ENCODE results near the gene FAM124B. TPM values are rescaled to one million over a fixed set of nuclear protein-coding genes. Genes with fewer than 3 reads are reported as not detected.

FAM124B gene
- polyA plus RNA-seq, 3 donors: 1.8 to 2.1 (median 2.0) TPM

- Histone ChIP-seq H2AFZ (ENCODE audit: insufficient read depth, low read depth, low read length, poor library complexity, severe bottlenecking) (no peak overlapping the region), H3K9ac (ENCODE audit: insufficient read depth, low read length, poor library complexity, severe bottlenecking) (no peak overlapping the region), H3K27ac (ENCODE audit: low read depth in 1 of 2, low read length in 2 of 2) (no peak overlapping the region), H3K27me3 (ENCODE audit: control insufficient read depth in 2 of 2, insufficient read depth in 2 of 2, low read length in 2 of 2) (no peaks in the 10 kb centered on the region), H3K36me3 (replicated peaks in 1 of 2; ENCODE audit: control insufficient read depth in 1 of 2, insufficient read depth in 2 of 2, low read length in 2 of 2) (no peaks in the 10 kb centered on the region), H3K4me1 (ENCODE audit: control insufficient read depth in 1 of 2, insufficient read depth in 2 of 2, low read length in 2 of 2) (peaks cover 14 to 17% of the 10 kb centered on the region in 2 donors), H4K20me1 (ENCODE audit: insufficient read depth, low read length) (no peaks in the 10 kb centered on the region), H3K9me3 (replicated peaks in 1 of 2; ENCODE audit: control insufficient read depth in 1 of 2, insufficient read depth in 1 of 2, low read length in 2 of 2) (no peaks in the 10 kb centered on the region), H3K79me2 (ENCODE audit: insufficient read depth, low read length) (no peaks in the 10 kb centered on the region), H3K4me3 (replicated peaks in 1 of 3; ENCODE audit: low read depth in 2 of 3, low read length in 3 of 3) (no peak overlapping the region), H3K4me2 (replicated peaks; ENCODE audit: extremely low read depth, low read length, poor library complexity, severe bottlenecking) (no peak overlapping the region)
- H3K9me3 Mint-ChIP-seq: peaks cover 0 to 3% (median 0%) of the 10 kb centered on the region in 7 donors
- H3K4me1 Mint-ChIP-seq: peaks cover 28% of the 10 kb centered on the region
- peaks cover 7 to 25% (median 11%) of the 10 kb centered on the region in 3 donors for H3K27me3 Mint-ChIP-seq (ENCODE audit: low read depth in 3 of 3)
- H3K36me3 Mint-ChIP-seq: no peaks in the 10 kb centered on the region
- H3K4me3 Mint-ChIP-seq: no peak overlapping the region
- no peak for DNase-seq
- H3K27ac Mint-ChIP-seq: no peak overlapping the region
- TF ChIP-seq, protein P1, sequence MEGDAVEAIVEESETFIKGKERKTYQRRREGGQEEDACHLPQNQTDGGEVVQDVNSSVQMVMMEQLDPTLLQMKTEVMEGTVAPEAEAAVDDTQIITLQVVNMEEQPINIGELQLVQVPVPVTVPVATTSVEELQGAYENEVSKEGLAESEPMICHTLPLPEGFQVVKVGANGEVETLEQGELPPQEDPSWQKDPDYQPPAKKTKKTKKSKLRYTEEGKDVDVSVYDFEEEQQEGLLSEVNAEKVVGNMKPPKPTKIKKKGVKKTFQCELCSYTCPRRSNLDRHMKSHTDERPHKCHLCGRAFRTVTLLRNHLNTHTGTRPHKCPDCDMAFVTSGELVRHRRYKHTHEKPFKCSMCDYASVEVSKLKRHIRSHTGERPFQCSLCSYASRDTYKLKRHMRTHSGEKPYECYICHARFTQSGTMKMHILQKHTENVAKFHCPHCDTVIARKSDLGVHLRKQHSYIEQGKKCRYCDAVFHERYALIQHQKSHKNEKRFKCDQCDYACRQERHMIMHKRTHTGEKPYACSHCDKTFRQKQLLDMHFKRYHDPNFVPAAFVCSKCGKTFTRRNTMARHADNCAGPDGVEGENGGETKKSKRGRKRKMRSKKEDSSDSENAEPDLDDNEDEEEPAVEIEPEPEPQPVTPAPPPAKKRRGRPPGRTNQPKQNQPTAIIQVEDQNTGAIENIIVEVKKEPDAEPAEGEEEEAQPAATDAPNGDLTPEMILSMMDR (IDR thresholded peaks at IDR 0.05): no peak
- WGBS (ENCODE audit: insufficient coverage): 96% methylated on average over 4 of the region's 4 CpGs
- intact Hi-C loops (cut with micrococcal nuclease): loop anchor here in 1 of 2 donors (5.0 kb wide), 2 partner anchors 37 to 77 kb away; no protein-coding TSS in a partner anchor
Measured at GRCh38 chr2:224444783-224445182, 42.9 kb upstream of the FAM124B start.

- Mint-ChIP-seq H3K9me3 (peaks cover 0 to 3% (median 0%) of the 10 kb centered on the region in 7 donors), H3K4me3 (no peak overlapping the region), H3K27me3 (ENCODE audit: low read depth in 3 of 3) (peaks cover 7 to 25% (median 11%) of the 10 kb centered on the region in 3 donors), H3K27ac (no peak overlapping the region), H3K4me1 (peaks cover 28% of the 10 kb centered on the region), H3K36me3 (no peaks in the 10 kb centered on the region)
- no peak overlapping the region for H3K27ac ChIP-seq (ENCODE audit: low read depth in 1 of 2, low read length in 2 of 2)
- H3K9ac ChIP-seq (ENCODE audit: insufficient read depth, low read length, poor library complexity, severe bottlenecking): no peak overlapping the region
- H3K36me3 ChIP-seq (replicated peaks in 1 of 2; ENCODE audit: control insufficient read depth in 1 of 2, insufficient read depth in 2 of 2, low read length in 2 of 2): no peaks in the 10 kb centered on the region
- intact Hi-C loops (cut with micrococcal nuclease): loop anchor here in 1 of 2 donors (5.0 kb wide), 2 partner anchors 37 to 77 kb away; no protein-coding TSS in a partner anchor
- peaks cover 14 to 17% of the 10 kb centered on the region in 2 donors for H3K4me1 ChIP-seq (ENCODE audit: control insufficient read depth in 1 of 2, insufficient read depth in 2 of 2, low read length in 2 of 2)
- no peak overlapping the region for H3K4me2 ChIP-seq (replicated peaks; ENCODE audit: extremely low read depth, low read length, poor library complexity, severe bottlenecking)
- no peaks in the 10 kb centered on the region for H3K27me3 ChIP-seq (ENCODE audit: control insufficient read depth in 2 of 2, insufficient read depth in 2 of 2, low read length in 2 of 2)
- H3K9me3 ChIP-seq (replicated peaks in 1 of 2; ENCODE audit: control insufficient read depth in 1 of 2, insufficient read depth in 1 of 2, low read length in 2 of 2): no peaks in the 10 kb centered on the region
- TF ChIP-seq, protein P1 (IDR thresholded peaks at IDR 0.05): no peak
- no peak overlapping the region for H3K4me3 ChIP-seq (replicated peaks in 1 of 3; ENCODE audit: low read depth in 2 of 3, low read length in 3 of 3)
- 60% methylated on average over 2 of the region's 5 CpGs for WGBS (ENCODE audit: insufficient coverage)
- no peak overlapping the region for H2AFZ ChIP-seq (ENCODE audit: insufficient read depth, low read depth, low read length, poor library complexity, severe bottlenecking)
- no peak for DNase-seq
- no peaks in the 10 kb centered on the region for H4K20me1 ChIP-seq (ENCODE audit: insufficient read depth, low read length)
- no peaks in the 10 kb centered on the region for H3K79me2 ChIP-seq (ENCODE audit: insufficient read depth, low read length)
Measured at GRCh38 chr2:224444021-224444420, 42.1 kb upstream of the FAM124B start.
